RCC 7860 (cell line): Measurements from ENCODE around the gene PRIM2.
"Not testable (repeated sequence)": the region's sequence is repeated elsewhere in the genome, so short reads cannot be mapped to it uniquely, and the experiment has no call there.

Experiments
- DNase-seq: peaks from one replicate; pipeline ENCODE4 v3.0.0-alpha.2; 2015; ENCODE audit warnings: low spot score
- FAIRE-seq: peaks from 2 replicates; lab custom pipeline; 2012; peaks lifted over from hg19 to GRCh38; lab: Jason Lieb, UNC

The PRIM2 gene

DNA sequence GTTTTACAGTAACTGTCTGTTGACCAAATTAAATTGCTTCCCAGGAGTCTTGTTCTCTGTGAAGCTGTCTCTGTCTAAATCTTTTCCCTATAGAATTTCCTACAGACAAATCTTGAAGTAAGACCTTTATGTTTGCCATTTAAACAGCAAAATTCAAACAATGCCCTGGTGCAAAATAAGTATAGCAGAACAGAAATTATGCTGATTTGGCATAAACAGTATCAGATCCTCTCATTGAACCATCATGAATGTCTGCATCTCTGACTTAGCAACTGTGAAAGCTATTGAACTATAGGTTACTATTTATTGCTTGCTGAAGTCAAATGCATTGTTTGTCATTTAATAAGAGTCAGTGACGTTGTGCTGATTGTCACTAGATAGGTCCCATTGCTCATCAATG, 123.3 kb downstream of the PRIM2 start:
- not testable (repeated sequence) for DNase-seq, FAIRE-seq

DNA sequence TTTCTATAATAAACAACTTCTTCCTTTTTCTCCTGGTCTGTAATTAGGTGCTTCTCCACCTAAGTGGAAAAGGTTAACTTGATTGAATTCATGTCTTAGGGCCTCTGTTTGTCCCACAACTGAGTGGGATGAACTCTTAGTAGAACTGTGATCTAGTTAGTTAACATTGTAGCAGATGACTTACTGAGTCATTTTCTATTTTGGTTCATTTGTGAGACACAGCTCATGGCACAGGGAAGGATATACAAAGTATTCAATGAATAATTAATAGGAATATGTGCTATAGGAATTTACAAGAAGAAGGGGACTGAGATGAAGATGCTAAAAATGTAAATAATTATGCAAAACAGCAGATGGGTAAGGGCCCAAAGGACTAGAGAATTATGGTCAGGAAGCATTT, 124.7 kb downstream of the PRIM2 start:
- DNase-seq, FAIRE-seq: not testable (repeated sequence)

DNA sequence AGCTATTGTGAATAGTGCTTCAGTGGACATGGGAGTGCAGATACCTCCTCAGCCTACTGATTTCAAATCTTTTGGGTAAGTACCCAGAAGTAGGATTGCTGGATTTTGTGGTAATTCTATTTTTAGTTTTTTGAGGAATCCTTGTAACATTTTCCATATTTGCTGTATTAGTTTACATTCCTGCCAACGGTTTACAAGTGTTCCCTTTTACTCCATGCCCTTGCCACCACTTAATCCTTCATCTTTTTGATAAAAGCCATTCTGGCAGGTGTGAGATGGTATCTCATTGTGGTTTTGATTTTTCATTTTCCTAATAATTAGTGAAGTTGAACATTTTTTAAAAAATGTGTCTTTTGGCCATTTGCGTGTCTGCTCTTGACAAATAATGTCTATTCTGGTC, 125.8 kb downstream of the PRIM2 start:
- DNase-seq, FAIRE-seq: not testable (repeated sequence)

DNA sequence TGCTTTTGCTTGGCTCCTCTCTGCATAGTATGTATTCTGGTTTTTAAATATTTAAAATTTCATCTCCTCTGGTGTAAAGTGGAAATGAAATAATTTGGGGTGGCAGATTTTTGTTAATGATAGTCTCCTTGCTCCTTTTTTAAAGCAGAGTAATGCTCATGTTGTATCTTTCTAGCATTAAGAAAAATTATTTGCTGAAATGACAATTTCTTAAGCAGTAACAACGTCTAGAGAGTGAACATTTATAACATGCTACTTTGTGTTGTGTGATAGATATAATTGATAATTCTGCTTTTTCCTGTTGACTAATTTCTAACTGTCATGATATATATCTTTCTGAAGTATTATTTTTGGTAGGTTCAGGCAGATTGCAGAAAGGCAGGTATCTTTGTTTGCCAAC, 127.4 kb downstream of the PRIM2 start:
- not testable (repeated sequence) for FAIRE-seq, DNase-seq

DNA sequence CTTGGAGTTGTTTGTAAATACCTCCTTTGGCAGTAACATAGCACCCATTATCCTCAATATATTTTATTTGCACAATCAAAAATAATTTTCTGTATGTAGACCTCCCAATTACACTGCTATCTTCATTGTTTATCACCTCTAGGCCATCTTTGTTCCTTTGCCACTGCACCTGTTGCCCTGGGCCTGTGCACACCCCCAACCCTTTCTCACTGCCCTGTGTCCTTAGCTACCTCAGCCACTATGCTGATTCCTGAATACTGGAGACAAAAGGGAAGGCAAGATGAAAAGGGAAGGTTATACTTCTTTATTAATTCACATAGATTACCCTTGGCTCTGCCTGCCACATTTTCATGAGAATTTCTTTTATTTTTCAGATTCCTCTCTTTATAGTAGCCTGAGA, 127.9 kb downstream of the PRIM2 start:
- DNase-seq, FAIRE-seq: not testable (repeated sequence)

DNA sequence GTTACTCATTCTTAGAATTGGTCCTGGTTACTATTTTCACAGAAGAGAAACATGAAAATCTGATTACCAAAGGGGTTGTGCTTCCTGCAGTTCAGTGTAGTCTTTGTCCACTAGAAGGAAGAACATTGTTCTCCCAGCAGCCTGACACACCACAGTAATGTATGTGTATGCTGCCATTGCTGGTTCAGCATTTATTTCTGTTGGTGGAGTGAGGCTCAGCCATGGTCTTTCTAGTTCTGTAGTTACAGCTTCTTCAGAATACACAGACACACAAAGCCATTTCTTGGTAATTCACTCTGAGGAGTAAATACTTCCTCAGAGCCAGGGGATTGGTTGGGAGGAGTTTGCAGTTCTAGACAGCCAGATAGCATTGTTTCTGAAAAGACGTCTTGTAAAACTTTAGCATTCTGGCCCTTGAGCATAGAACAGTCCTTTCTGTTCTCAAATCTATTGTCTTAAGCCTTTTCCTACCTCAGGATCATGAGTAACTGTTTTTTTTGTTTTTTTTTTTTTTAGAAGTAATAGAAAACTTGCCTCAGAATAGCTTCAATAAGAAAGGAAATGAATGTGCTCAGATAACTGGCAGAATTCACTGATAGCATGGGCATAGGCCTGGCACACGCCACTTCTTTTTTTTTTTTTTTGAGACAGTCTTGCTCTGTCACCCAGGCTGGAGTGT, 128.5 kb downstream of the PRIM2 start:
- not testable (repeated sequence) for DNase-seq, FAIRE-seq

DNA sequence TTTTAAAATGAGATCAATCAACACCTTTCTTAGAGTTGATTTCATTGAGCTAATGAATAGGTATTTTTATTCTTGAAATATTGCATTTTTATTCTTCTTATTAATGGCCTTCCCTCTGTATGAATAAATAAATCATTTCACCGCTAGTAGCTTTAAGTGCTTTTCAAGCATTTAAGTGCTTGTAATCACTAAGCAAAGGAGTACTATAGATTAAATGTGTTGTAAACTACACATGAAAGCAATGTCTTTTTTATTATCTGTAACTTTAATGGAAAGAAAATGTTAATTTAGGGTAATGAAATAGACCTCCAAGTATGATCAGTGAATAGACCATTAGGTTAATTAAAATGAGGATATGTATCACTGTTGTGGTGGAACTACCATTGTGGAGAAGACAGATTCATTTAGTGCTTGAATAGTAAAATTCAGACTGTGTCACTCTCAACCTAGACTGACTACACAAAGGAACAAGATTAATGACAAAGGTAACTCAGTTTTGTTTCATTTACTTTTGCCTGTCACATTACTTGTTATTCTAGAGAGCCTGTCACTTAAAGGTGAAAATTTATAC, 132.2 kb downstream of the PRIM2 start:
- not testable (repeated sequence) for FAIRE-seq, DNase-seq

DNA sequence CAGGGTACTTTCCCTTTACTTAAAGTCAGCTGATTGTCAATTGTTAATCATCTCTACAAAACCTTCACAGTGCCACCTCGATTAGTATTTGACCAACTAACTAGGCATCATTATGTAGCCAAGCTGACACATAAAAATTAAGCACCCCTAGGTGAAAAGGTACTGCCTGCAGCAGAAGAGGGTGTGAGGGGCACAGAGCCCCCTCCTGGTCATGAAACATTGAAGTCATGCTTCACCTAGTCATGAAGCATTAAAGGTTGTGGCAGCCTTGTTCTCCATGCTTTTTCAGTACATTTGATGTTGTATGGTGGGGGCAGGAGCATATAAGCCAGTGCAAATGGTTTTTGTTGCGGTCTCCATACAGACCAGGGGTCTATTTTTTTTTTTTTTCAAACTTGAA, 142.4 kb downstream of the PRIM2 start:
- not testable (repeated sequence) for FAIRE-seq, DNase-seq

DNA sequence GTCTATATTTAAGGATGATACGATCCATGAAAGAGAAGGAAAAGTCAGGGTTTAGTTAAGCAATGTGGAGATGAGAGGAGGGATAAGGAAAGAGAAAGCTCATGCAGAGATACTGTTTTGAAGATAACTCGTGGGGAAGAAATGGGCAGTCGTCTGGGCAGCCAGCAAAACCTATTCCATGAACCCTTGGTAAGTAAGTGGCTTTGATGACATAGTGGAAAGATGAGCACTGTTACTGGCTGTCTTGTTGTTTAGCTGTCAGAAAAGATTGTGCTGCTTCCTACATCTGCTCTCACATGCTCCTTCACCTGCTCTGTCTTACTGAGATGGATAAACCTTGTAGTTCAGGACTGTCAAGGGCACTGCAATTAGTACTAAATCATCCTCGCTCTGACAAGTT, 143.6 kb downstream of the PRIM2 start:
- DNase-seq: not testable (repeated sequence)

DNA sequence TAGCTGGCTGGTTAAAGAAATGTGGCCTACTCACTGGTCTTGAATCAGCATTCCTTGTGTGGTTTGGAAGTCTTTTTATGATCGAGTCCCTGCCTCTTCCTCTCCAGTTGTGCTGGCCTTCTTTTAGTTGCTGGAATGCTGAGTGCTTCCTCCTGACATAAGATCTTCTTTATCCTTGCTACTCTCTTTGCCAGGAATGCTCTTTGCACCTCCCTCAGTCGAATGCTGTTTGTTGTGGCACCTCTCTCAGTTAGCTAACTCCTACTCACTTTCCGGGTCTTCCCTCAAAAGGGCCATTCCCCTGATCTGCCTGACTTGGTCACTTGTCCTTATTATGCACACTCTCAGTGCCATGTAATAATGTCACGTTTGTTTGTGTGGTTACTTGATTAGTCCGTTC, 146.4 kb downstream of the PRIM2 start:
- DNase-seq, FAIRE-seq: not testable (repeated sequence)

More for the DNA sequence above, 143.6 kb downstream of the PRIM2 start:
- not testable (repeated sequence) for FAIRE-seq

DNA sequence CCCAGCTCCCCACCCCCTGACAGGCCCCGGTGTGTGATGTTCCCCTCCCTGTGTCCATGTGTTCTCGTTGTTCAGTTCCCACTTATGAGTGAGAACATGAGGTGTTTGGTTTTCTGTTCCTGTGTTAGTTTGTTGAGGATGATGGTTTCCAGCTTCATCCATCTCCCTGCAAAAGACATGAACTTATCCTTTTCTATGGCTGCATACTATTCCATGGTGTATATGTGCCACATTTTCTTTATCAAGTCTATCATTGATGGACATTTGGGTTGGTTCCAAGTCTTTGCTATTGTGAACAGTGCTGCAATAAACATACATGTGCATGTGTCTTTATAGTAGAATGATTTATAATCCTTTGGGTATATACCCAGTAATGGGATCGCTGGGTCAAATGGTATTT, 148.5 kb downstream of the PRIM2 start:
- DNase-seq, FAIRE-seq: not testable (repeated sequence)

DNA sequence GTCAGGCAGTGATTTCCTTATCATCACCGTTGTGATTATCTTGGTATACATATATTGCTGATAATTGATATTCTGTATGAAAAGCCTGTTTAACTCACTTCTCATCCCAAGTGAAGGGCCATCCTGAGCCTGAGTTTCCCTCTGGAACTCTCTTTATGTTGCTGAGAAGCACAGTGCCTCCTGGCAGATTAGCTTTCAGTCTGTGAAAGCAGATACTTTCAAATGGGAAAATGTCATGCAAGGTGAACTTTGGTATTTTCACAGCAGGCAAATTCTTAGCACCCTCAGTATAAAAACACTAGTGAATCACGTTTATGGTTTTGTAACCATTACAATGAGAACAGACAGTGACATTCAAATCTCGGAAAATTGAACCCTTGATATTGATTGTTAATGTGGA, 151.6 kb downstream of the PRIM2 start:
- DNase-seq (no peak), FAIRE-seq (no peak)

DNA sequence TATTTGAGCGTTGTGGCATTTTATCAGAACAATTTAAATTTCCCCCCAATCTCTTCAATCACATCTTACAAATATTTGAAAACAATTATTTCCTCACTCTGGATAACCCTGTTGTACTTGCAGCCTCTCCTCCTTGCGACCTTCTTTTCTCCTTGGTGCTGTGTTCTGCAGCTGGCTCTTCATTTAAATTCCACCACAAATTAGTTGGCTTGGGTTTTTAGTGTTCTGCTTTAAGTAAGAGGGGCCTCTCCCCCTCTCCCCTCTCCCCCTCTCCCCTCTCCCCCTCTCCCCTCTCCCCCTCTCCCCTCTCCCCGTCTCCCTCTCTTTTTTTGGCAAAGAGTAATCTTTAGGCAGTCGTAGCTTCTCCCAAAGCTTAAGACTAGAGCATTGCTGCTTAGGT, 152.7 kb downstream of the PRIM2 start:
- DNase-seq, FAIRE-seq: not testable (repeated sequence)

DNA sequence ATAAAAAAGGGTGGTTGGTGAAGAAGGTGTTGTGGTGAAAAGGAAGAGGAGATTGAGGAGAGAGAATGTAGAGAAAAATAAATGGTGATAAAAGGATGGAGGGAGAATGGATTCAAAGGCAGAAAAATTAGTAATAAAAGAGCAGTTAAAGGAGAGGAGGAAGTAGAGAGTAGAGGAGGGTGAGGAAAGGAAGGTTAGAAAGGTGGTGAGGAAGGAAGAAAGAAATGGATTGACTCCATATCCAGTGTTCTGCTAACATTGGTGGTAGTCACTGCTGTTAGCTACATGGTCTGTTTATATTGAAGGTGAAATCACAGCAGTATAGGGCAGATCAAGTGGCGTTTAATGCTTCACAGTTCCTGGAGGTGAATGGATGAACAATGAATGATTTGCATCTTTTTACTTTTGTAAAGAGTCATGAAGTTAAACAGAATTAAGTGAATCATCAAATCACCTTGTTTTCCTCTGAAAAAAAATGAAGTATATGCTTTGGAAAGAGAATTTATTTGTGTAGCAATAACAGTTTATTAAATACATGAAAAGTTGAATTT, 154.0 kb downstream of the PRIM2 start:
- FAIRE-seq, DNase-seq: not testable (repeated sequence)

DNA sequence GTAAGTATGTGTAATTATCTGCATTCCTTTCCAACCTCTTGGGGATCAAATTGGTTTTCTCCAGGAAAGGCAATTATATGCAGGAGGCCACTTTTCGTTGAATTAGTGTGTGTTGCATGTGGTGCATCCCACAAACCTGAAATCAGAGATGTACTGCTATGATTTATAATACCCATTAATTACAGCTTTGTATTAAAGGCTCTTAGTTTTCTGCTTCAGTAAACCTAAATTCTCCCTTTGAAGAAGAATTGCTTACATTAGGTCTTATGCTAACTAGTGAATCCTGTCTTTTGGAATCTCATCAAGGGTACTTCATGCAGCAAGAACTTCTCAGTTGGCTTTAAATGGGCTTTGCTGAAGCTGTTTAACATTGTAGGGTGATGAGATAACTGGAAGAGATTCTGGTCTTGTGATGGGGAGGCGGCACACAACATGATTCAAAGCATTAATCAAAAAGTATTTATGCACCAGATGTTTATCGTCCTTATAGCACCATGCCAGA, 155.5 kb downstream of the PRIM2 start:
- not testable (repeated sequence) for FAIRE-seq

DNA sequence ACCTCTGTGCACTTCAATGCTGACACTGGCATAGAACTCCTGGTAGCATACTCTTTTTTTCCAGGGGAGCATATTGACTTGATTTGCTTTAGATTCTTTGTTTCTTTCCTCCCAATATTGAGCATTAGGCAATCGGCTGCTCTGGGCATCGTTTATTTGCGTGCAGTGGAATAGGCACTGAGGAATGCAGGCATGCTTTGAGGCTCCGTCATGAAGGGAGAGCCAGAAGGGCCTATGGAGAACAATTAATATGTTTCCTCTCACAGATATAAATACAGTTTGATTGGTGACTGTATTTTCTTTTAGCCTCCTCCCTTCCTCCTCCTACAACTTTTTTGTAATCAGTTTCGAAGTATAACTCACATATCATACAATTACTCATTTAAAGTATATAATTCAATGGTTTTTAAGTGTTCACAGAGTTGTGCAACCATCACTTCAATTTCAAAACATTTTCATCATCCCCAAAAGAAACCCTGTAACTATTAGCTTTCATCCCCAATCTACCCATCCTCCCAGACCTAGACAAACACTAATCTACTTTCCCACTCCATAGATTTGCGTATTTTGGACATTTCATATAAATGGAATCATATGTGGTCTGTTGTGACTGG, 157.5 kb downstream of the PRIM2 start:
- not testable (repeated sequence) for DNase-seq, FAIRE-seq

More for the DNA sequence above, 155.5 kb downstream of the PRIM2 start:
- not testable (repeated sequence) for DNase-seq

DNA sequence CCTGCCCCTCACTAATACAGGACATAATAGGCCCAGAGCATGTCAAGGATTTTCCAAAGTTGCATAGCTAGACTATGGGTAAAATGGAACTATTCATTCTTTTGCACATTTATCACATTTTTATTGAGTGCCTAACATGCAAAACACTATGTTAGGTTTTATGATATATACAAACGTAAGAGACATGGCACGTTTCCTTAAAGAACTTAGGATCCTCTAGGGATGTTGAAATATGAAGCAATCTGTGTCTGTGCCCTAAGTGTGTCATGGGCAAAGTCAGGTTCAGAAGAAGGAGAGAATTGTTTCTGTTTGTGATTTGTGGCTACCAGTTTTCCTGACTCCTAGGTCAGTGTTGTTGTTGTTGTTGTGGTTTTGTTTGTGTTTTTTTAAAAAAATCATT, 158.2 kb downstream of the PRIM2 start:
- FAIRE-seq, DNase-seq: not testable (repeated sequence)

DNA sequence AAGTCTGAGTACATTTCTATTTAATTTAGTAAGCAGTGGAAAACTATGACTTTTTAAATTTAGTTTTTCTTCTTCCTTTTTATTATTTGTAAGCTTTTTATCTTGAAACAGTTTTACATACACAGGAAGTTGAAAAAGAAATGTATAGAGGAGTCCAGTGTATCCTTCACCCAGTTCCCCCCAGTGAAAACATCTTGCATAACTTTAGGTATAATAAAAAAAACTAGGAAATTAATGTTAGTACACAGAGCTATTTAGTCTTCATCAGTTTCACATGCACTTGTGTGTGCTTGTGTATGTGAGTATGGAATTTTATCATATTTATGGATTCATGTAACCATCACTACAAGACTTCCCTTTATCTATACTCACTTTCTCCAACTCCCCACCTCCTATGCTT, 162.8 kb downstream of the PRIM2 start:
- FAIRE-seq: not testable (repeated sequence)

DNA sequence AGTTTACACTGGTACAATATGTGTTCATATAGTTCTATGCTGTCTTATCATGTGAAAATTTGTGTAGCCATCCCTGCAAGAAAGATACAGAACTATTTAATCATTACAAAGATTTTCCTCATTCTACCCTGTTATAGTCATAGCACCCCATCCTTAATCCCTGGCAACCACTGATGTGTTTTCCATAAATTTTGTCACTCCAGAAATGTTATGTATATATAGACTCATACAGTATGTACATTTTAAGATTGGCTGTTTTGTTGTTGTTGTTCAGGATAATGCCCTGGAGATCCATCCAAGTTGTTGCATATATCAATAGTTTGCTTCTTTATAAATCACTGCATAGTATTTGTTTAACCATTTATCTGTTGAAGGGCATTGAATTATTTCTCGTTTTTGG, 163.7 kb downstream of the PRIM2 start:
- not testable (repeated sequence) for FAIRE-seq

More for the DNA sequence above, 162.8 kb downstream of the PRIM2 start:
- DNase-seq: not testable (repeated sequence)

DNA sequence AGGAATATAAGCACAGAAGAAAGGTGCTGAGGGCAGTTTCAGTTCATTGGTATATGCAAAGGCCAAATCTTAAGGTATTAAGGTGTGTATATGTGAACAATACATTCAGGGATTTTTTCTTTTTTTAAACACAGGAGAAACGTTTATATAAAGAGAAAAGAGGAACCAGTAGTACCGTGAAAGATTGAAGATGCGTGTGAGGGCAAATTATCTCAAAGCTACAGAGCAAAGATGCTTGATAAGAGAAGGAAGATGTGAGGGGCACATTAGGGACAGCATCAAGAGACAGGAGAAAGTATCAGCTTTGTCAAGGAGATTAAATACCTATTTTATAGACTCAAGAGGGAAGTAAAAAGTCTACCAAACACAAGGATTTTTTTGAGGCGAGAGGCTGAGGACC, 165.0 kb downstream of the PRIM2 start:
- not testable (repeated sequence) for DNase-seq, FAIRE-seq

More for the DNA sequence above, 163.7 kb downstream of the PRIM2 start:
- DNase-seq: not testable (repeated sequence)

DNA sequence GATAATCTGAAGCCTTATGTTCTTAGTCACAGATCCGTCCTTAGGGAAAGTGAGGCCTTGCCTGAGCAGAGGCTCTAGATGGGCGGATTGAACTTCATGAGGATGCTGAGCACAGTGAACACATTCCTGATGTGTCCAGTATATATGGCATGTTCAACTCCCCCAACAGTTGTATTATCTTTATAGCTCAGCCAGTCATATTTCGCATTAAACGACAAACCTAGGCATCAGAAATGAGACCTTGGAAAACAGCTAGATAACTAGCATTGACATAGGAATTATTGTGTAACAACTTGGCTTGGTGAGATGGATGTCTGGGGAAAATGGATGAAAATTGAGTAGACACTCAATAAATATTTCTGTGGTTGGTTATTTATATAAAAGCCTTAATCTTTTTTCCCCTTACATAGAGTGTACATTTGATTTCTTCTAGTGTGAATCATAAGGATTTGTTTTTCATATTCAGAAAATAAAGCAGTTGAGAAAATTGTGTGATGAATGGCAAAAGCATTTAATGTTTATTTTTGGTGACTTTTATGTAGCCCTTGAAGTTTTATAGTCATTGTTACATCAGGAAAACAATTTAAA, 169.2 kb downstream of the PRIM2 start:
- DNase-seq, FAIRE-seq: not testable (repeated sequence)
